Stimulated activated CD8-positive, alpha-beta memory T cell treated with anti-CD3 and anti-CD28 coated beads, Interleukin-15, amount 100 ng/mL, for 48 hours (primary cell): ENCODE measurements around the gene DPYSL4.

Experiments used
- DNase-seq, 2 donors: peaks; one replicate each; pipeline ENCODE4 v3.0.0-alpha.2; 2020; ENCODE audit warnings: low read depth in 2 of 2

The DPYSL4 gene

DNA sequence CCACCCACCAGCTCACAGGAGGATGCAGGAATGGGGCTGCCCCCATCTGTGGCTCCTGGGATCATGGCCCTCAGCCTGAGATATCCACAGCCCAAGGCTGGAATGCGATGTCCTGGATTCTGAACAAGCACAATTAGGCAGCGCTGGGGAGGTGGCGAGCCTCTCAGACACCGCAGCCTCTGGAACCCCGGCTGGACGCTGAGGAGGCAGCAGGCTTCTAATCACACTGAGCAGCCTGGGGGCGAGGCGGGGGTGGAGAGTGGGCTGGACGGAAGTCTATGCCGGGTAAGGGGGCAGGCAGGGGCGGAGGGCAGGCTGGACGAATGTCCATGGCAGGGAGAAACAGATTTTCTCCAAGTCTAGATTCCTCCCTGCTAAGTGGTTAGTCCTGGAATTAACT, 56.4 kb downstream of the DPYSL4 start:
- DNase-seq = no peak

DNA sequence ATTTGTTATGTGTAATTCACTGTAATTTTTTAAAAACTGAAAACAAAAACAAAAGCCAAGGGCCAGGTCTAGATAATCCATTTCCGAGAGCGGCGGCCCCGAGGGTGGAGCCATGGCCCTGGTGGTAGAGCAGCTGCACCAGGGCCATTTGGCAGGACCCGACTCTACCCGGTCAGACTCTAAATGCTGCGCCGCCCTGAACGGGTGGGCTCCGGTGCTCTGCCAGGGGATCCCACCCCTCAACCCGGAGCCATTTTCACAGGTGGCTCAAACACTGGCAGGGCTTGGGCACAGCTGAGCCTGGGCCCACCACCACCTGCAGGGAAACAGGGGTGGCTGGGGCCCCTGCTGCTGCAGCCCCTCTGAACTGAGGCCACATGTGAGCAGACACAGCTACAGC, 56.9 kb downstream of the DPYSL4 start:
- no peak for DNase-seq

DNA sequence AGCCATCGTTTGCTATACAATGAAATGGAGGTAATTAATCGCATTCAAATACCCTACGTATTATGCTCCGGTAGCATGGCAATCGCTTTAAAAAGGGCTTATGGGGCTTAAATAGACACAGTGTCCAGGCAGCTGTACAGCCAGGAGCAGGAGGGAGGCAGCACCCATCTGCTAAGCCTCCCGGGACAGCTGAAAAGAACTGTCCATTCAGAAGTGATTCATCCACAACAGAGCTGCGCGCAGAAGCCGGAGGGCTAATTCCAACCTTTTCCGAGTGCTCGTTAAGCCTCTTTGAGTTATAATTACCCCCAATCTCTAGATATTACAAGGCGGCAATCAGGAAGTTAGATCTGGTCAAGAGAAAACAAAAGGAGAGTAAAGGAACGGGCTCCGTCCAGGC, 58.3 kb downstream of the DPYSL4 start:
- no peak for DNase-seq

DNA sequence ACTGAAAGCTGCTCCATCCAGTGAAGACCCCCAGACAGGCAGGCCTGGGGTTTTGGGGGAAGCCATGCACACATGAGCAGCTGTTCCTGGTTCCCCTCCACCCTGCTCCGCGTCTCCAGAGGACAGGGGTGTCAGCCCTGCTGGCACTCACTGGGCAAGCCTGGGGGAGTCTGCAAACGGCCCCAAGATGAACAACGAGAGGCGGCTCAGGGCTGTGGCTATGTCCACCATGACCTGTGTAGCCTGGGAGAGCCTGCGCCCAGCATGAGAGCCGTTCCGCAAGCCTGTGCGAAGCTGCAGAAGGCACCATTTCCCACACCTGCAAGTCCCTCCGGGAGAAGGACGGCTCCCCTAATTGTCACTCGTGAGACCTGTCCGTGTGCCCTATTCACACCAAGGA, 59.5 kb downstream of the DPYSL4 start:
- DNase-seq = no peak

DNA sequence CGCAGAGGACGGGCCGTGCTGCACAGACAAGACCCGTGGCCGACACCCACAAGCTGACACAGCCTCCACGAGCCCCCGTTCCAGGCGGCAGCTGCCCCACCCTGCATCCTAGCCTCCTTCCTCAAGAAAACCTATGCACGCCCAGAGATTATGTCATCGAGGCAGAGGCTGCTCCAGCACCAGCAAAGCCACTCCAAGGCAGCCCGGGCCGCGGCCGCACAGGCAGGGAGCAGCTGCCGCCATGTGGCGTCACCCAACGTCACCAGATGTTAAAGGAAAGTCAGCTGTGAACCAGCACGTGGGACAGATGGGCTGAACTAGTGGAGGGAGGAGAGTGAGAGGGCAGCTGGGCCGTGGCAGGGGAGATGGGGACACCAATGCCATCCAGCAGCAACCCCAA, 61.2 kb downstream of the DPYSL4 start:
- no peak for DNase-seq

DNA sequence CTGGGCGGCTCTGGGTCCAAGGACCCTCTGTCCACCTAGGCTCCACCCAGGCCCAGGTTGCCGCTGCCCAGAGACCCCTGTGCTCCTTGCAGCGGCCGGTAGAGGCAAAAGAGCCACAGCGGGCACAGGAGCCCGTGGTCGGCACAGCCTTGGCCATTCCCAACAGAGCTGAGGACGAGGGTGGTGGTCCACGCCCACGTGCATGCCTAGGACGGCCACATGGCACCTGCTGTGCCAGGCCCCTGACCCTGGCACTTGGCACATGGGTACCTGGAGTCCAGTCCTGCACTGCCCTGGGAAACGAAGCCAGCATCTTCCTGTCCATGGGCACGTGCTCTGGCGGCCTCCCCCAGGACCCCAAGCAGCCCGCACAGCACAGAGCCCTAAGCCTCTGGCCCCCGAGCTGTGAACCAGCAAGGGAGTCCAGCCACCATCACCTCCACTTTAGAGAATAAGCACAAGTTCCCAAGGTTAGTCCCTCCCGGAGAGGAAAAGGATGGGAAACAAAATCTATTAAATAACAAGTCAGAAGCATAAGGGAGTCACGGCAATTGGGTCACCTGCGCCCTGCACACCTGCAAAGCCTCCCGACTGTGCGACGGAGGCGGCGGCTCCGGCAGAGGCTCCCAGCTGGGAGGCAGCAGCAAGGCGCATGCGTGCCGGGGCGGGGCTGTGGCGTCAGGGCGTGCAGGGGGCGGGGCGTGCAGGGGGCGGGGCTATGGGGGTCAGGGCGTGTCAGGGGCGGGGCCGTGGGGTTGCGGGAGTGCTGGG, 61.9 kb downstream of the DPYSL4 start:
- DNase-seq = peak; percentile 19 to 52

DNA sequence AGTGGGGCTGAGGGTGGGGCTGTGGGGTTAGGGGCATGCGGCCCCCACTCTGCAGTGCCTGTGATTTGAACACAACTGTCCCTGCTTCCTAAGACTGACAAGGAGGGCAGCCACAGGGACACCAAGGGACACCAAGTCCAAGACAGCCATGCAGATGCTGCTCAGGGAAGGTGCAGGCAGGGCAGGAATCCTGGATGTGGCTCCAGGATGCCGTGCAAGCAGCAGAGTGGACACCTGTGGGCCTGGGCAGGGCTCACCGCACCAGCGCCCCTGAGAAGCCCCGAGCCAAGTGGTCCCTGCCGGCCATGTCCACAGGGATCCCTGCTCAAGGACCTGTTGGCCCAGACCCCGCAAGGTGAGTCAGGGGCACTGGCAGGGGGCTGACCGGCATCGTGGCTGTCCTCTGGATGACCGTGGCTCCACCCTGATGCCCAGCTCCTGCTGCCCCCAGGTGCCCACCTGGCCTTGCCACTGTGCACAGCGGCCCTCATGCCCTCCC, 62.5 kb downstream of the DPYSL4 start:
- DNase-seq = no peak

DNA sequence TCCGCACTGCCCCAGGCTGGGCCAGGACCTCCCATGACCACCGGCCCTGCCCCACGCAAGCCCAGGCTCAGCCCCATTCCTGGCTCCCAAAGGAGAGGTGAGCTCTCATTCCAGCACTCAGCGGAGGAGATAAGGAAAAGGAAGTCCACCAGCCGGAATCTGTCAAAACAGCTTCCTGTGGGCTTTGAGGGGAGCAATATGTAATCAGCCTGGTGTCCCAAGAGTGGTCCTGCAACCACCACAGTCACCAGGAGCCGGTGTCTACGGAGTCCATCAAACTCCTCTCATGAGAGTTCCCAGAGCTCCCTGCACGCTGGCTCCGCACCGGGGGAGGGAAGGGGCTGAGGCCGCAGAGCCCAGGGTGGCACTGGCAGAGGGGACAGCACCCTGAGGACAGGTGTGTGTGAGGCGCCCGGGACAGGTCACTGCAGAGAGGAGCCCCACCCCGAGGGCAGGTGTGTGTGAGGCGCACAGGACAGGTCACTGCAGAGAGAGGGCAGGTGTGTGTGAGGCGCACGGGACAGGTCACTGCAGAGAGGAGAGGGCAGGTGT, 63.2 kb downstream of the DPYSL4 start:
- DNase-seq = no peak

DNA sequence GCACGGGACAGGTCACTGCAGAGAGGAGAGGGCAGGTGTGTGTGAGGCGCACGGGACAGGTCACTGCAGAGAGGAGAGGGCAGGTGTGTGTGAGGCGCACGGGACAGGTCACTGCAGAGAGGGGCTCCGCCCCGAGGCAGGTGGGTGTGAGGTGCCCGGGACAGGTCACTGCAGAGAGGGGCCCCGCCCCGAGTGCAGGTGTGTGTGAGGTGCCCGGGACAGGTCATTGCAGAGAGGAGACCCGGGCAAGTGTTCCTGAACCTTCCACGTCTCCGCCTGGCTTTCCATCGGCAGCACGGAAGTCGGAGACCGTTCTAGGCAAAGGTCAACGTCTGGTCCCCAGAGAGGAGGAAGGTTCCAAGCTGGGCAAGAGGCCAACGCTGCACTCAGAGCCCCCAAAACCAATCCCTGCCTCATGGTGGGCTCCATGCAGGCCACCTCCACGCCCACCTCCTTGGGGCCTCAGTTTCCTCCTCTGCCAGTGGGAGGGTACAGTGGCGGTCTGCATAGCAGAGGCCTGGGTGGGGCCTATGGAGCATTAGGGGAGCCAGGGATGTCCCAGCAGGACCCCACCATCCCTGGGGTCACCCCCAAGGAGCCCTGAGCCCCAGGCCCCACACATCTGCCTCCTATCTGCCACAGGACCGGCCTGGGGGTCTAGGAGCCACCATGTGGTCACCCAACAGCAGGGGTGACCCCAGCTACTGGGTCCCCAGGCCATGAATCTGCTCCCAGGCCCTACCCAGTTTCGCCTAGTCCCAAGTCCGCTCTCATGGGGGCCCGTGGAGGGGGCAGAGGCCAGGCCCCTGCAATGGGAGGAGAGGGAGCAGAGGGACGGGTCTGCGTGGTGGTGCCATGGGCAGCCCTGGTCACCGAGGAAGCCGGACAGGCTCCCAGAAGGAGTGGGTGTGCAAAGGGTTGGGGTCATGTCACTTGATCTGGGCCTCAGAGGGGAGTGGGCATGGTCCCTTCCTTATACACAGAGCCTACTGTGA, 64.0 kb downstream of the DPYSL4 start:
- DNase-seq = no peak

DNA sequence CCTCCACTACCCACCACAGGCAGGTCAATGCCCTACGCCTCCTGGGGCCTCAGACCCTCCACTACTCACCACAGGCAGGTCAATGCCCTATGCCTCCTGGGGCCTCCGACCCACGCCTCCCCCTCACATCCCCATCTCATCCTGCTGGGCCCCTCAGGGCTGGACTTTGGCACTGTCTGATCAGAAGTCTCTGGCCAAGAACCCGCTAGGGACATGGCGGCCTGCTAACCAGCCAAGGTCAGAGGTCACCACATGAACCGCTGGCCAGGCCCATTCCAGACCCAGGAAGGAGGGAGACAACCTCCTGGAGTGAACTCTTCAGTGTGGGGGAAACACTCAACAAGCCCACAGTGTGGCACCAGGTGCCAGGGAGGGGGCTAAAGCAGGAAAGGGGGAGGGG, 65.2 kb downstream of the DPYSL4 start:
- DNase-seq = no peak

DNA sequence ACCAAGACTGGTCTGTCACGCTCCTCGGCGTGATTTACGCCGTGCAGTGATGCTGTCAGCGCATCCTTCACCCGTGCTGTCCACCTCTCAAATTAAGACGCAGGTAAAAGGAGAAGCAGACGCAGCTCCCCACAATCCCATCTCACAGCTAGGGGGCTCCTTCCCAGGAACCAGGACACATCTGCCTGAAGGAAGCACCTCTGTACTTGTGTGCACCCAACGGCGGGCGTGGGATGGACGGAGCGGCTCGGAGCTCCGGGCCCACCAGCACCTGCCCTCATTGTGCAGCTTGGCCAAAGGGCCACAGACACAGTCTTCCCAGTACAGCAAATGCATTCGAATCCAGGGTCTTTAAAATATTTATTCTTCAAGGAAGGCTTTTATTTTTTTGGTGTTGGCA, 65.7 kb downstream of the DPYSL4 start:
- no peak for DNase-seq

DNA sequence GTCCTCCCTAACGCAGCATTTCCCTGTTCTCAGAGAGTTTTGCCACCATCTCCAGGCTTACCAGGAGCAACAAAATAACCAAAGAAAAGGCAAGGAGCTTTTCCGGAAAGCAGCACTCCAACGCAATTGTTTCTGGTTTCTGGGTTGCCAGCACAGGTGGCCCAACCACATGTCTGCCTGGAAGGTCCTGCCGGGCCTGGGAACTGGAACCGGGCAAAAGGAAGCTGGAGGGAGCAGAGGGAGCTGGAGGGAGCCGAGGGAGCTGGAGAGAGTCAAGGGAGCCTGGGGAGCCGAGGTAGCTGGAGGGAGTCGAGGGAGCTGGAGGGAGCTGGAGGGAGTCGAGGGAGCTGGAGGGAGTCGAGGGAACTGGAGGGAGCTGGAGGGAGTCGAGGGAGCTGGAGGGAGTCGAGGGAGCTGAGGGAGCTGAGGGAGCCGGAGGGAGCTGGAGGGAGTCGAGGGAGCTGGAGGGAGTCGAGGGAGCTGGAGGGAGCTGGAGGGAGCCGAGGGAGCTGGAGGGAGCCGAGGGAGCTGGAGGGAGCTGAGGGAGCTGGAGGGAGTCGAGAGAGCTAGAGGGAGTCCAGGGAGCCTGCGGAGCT, 66.4 kb downstream of the DPYSL4 start:
- DNase-seq = no peak

DNA sequence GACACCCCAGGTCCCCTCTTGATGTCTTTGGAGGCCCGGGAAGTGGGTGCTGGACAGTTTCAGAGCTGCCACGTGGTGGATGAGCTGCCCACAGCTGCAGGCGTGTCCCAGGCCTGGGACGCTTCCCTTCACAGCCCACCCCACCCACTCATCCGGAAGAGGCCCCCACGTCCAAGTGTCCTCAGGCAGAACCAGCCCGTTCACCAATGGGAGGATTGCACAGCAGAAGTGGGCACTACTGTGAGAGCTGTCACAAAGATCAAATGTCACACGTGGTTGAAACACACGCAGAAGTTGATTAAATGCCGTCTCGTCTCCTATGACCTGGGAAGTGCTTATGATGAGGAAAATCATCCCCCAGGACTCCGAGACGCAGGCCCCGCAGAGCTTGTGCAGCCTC, 68.1 kb downstream of the DPYSL4 start:
- no peak for DNase-seq
